ENCODE results near the gene UGT2B17.
"Not testable (repeated sequence)": the region's sequence is repeated elsewhere in the genome, so short reads cannot be mapped to it uniquely, and the experiment has no call there.

Gene UGT2B17

DNA sequence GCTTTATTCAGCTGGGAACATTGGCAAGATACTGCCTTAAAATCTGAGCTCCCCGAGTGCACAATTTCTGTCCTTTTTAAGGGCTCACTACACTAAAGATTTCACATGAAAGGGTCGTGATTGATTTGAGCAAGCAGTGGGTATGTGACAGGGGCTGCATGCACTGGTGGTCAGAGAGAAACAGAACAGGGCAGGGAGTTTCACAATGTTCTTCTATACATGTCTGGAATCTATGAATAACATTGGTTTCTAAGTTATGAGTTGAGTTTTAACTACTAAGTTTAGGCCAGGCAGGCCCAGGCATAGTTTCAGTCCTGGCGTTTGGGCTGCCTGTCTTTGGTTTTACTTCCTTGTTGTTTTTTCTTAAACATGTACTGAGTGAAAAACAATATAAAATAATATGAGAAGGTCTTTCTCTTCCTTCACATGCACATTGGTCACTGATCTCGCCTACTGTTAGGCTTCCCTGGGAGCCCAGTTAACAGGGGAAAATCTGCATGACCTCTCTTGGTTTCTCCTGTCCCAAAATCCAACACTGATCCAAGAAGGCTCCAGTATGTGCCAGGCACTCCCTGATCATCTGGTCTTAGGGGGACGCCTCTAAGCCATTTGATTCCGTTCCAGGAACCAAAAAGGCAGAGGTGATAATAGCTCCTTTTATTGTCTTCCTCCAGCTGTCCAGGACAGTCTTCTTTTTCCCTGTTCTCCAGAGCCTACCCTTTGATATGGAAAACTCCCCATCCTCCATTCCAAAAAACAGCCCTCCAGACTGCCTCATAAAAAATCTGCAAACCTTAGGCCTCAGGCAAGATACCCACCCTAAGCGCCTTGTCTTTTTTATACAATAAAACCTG is at the start of gene UGT2B17:
UGT2B17 (minus strand) TSS at position 51 of the 854 bp plus-strand sequence. CDS start 7,838 bp downstream, outside the sequence.
- no peak within 1 kb of the TSS for H3K4me3 ChIP-seq (ENCODE audit: low read depth, low read length)
- TF ChIP-seq, protein P1, sequence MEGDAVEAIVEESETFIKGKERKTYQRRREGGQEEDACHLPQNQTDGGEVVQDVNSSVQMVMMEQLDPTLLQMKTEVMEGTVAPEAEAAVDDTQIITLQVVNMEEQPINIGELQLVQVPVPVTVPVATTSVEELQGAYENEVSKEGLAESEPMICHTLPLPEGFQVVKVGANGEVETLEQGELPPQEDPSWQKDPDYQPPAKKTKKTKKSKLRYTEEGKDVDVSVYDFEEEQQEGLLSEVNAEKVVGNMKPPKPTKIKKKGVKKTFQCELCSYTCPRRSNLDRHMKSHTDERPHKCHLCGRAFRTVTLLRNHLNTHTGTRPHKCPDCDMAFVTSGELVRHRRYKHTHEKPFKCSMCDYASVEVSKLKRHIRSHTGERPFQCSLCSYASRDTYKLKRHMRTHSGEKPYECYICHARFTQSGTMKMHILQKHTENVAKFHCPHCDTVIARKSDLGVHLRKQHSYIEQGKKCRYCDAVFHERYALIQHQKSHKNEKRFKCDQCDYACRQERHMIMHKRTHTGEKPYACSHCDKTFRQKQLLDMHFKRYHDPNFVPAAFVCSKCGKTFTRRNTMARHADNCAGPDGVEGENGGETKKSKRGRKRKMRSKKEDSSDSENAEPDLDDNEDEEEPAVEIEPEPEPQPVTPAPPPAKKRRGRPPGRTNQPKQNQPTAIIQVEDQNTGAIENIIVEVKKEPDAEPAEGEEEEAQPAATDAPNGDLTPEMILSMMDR (conservative IDR thresholded peaks at IDR 0.05; ENCODE audit: low read depth, low read length) = no peak
- no peak for DNase-seq (ENCODE audit: low read depth)

DNA sequence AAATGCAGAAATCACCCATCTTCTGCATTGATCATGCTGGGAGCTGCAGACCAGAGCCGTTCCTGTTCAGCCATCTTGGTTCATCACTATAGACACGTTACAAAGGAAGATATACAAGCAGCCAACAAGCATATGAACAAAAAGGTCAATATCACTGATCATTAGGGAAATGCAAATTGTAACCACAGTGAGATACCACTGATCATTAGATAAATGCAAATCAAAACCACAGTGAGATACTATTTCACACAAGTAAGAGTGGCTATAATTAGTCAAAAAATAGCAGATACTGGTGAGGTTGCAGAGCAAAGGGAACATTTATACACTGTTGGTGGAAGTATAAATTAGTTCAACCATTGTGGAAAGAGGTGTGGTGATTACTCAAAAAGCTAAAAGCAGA is 46.6 kb upstream of the UGT2B17 start:
- not testable (repeated sequence) for DNase-seq (ENCODE audit: low read depth)

DNA sequence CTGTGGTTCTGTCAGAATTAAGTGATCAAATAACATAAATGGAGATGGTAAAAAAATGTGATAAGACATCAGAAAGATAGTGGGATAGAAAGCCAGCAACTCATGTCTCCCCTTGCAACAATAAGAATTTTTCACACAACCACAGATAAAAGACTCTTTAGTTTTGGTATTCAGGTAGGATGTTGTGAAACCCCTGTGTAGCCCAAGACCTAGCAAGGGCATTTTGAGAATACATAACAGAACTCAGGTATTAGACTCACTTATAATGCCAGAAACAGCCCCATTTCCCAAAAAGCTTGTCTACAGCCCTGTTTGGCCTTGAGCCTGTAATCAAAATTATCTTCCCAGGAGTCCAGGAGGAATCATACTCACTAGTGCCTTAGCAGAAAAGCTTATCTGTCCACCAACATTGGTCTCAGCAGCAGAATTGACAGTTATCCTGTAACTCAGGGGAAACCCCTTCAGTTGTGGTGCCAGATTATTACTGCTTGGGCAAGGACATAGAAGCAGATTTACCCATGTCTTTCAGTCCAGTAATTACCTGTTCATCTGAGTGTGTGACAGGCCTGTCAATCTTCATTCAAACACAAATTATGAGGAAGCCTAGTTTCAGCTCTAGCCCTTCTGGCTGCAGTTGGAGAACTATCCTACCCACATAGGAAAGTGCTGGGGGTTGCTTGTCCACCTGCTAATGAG is 41.0 kb upstream of the UGT2B17 start:
- no peak overlapping the region for H3K4me3 ChIP-seq (ENCODE audit: low read depth, low read length)
- TF ChIP-seq, protein P1 (conservative IDR thresholded peaks at IDR 0.05; ENCODE audit: low read depth, low read length) = no peak
- no peak for DNase-seq (ENCODE audit: low read depth)

More for the DNA sequence above, 46.6 kb upstream of the UGT2B17 start:
- H3K4me3 ChIP-seq (ENCODE audit: low read depth, low read length) = not testable (repeated sequence)

DNA sequence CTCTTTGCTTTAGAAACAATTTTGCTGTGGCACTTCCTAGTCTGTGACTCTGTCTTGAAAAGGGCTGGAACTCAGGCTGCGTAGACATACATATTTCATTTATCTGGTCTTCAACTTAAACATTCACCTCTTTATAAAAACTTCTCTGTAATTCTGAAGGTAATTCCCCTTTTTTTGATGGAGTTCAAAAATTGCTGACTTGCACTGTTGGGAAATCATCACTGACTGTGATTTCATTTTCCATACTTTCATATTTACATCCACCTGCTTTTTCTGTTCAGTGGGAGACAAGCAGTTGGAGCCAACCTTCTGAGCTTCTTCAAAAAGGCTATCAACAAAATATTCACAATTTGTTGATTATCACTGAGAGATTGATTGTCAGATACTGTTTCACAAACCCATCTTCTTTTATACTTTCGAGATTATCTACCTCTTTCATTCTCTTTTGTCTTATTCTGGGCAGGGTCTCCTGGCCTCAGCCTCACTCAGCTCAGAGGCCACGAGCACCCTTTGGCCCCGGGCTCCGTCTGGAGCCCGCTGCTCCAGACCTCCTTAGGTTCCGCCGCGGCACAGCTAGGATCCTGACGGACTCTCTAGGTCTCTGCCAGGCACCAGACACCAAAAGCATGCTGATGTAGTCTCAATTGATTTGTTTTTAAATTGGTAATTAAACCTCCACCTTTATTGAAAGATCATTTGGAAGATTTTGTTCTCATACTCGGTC is 39.7 kb upstream of the UGT2B17 start:
- DNase-seq (ENCODE audit: low read depth) = no peak
- TF ChIP-seq, protein P1 (conservative IDR thresholded peaks at IDR 0.05; ENCODE audit: low read depth, low read length) = no peak
- no peak overlapping the region for H3K4me3 ChIP-seq (ENCODE audit: low read depth, low read length)

DNA sequence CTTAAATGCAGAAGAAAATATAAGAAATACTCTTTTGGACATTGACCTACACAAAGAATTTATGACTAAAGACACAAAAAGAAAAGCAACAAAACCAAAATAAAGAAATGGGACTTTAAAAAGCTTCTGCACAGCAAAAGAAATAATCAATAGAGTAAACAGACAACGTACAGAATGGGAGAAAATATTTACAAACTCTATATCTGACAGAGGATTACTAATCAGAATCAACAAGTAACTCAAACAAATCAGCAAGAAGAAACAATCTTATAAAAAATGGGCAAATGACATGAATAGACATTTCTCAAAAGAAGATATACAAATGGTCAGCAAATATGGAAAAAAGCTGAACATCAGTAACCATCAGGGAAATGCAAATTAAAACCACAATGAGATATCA is 37.6 kb upstream of the UGT2B17 start:
- no peak overlapping the region for H3K4me3 ChIP-seq (ENCODE audit: low read depth, low read length)

DNA sequence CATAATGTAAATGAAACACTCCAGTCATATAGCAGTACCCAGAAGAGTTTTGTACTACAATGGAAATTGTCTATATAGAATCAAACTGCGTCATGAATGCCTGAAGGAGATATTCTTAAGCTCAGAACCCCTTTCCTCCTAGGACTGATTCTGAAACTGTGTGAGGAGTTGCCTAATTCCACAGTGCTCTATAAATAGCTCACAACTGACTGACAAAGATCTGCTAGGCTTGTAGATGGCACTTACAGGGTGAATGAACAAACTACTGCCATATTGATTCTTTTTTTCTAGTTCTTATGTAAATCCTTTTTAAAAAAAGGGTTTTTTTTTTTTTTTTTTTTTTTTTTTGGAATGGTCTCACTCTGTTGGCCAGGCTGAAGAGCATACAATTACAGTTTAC is 30.1 kb upstream of the UGT2B17 start:
- DNase-seq (ENCODE audit: low read depth) = no peak
- no peak overlapping the region for H3K4me3 ChIP-seq (ENCODE audit: low read depth, low read length)
- TF ChIP-seq, protein P1 (conservative IDR thresholded peaks at IDR 0.05; ENCODE audit: low read depth, low read length) = no peak

More for the DNA sequence above, 37.6 kb upstream of the UGT2B17 start:
- TF ChIP-seq, protein P1 (conservative IDR thresholded peaks at IDR 0.05; ENCODE audit: low read depth, low read length) = no peak
- no peak for DNase-seq (ENCODE audit: low read depth)

DNA sequence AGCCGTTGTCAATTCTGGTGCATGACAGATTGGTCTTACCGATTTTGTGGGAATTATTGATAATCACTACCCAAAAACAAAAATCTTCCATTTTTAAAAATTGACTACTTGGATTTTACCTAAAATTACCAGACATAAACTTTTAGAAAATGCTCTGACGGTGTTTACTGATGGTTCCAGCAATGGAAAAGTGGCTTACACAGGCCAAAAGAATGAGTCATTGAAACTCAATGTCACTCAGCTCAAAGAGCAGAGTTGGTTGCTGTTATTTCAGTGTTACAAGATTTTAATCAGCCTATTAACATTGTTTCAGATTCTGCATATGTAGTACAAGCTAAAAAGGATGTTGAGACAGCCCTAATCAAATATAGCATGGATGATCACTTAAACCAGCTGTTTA is 23.0 kb upstream of the UGT2B17 start:
- TF ChIP-seq, protein P1 (conservative IDR thresholded peaks at IDR 0.05; ENCODE audit: low read depth, low read length) = no peak
- DNase-seq (ENCODE audit: low read depth) = no peak
- no peak overlapping the region for H3K4me3 ChIP-seq (ENCODE audit: low read depth, low read length)

Data from choroid plexus epithelial cell (primary cell).